OCI-LY1 (cell line): ENCODE measurements around the gene ZBTB33.

ENCODE experiments used
- H2AFZ ChIP-seq: fragments of 200-600 bp; sonication (generic), shearing (Covaris generic); 2 replicates; pipeline ENCODE4 v1.6.0; 2014; ENCODE audit warnings: antibody characterized with exemption, mild to moderate bottlenecking, low read length
- H3F3A ChIP-seq: fragments of 200-600 bp; sonication (generic), shearing (Covaris generic); 2 replicates; pipeline ENCODE4 v1.6.0; 2014; ENCODE audit warnings: mild to moderate bottlenecking, antibody characterized with exemption, low read length, moderate library complexity; ENCODE audit not compliant: insufficient read depth
- H3K27ac ChIP-seq: fragments of 200-600 bp; sonication (generic); 2 replicates; pipeline ENCODE4 v1.5.1; 2014; ENCODE audit warnings: low read length, mixed run types, mild to moderate bottlenecking, low read depth; ENCODE audit not compliant: poor library complexity, severe bottlenecking
- H3K27me3 ChIP-seq: fragments of 200-600 bp; sonication (generic); 2 replicates; pipeline ENCODE4 v1.6.0; 2014; ENCODE audit warnings: antibody characterized with exemption, mild to moderate bottlenecking, low read length, moderate library complexity; ENCODE audit not compliant: insufficient read depth
- H3K36me3 ChIP-seq: fragments of 200-600 bp; sonication (generic); 2 replicates; pipeline ENCODE4 v1.6.1; 2014; ENCODE audit warnings: mild to moderate bottlenecking, antibody characterized with exemption, low read length, moderate library complexity, mixed read lengths; ENCODE audit not compliant: insufficient read depth
- H3K4me1 ChIP-seq: fragments of 200-600 bp; sonication (generic); 2 replicates; pipeline ENCODE4 v1.5.1; 2014; ENCODE audit warnings: mild to moderate bottlenecking, low read length, moderate library complexity; ENCODE audit not compliant: insufficient read depth, severe bottlenecking
- H3K4me2 ChIP-seq: fragments of 200-600 bp; sonication (generic), shearing (Covaris generic); 2 replicates; pipeline ENCODE4 v1.6.1; 2014; ENCODE audit warnings: low read length
- H3K4me3 ChIP-seq: fragments of 200-600 bp; sonication (generic); 2 replicates; pipeline ENCODE4 v1.5.1; 2014; ENCODE audit warnings: low read length, low read depth, mild to moderate bottlenecking, mixed read lengths; ENCODE audit not compliant: poor library complexity, severe bottlenecking
- H3K79me2 ChIP-seq: fragments of 200-600 bp; shearing (Covaris generic); 2 replicates; pipeline ENCODE4 v1.6.1; 2016; ENCODE audit warnings: mixed run types, low read length, mixed read lengths; ENCODE audit not compliant: insufficient read depth
- H3K9ac ChIP-seq: fragments of 200-600 bp; sonication (generic), shearing (Covaris generic); 2 replicates; pipeline ENCODE4 v1.6.1; 2014; ENCODE audit warnings: mild to moderate bottlenecking, low read length, mixed read lengths
- H3K9me2 ChIP-seq: fragments of 200-600 bp; sonication (generic), shearing (Covaris generic); 2 replicates; pipeline ENCODE4 v1.6.1; 2014; ENCODE audit warnings: low read depth, mild to moderate bottlenecking, low read length, mixed read lengths
- H3K9me3 ChIP-seq: fragments of 200-600 bp; shearing (Covaris generic); 2 replicates; pipeline ENCODE4 v1.6.1; 2014; ENCODE audit warnings: low read length, mixed read lengths
- H4K20me1 ChIP-seq: fragments of 200-600 bp; sonication (generic), shearing (Covaris generic); 2 replicates; pipeline ENCODE4 v1.6.0; 2016; ENCODE audit warnings: mild to moderate bottlenecking, low read length; ENCODE audit not compliant: insufficient read depth
- CTCF ChIP-seq: fragments of 200-600 bp; sonication (generic), shearing (Covaris generic); IDR thresholded peaks from 2 replicates; pipeline ENCODE4 v1.5.1; 2017; ENCODE audit warnings: mild to moderate bottlenecking, antibody characterized with exemption, low read length, moderate library complexity, mixed read lengths
- EZH2 ChIP-seq: fragments of 200-600 bp; sonication (generic), shearing (Covaris generic); IDR thresholded peaks from 2 replicates; pipeline ENCODE4 v1.8.0; 2017; ENCODE audit warnings: borderline replicate concordance, mixed run types, mild to moderate bottlenecking, antibody characterized with exemption, low read length, moderate library complexity, mixed read lengths

Gene ZBTB33

GRCh38 chrX:120287513-120288112, 37.0 kb downstream of the ZBTB33 start:
- Histone ChIP-seq H3K27me3 (no peaks in the 10 kb centered on the region), H4K20me1 (no peaks in the 10 kb centered on the region), H3K27ac (no peak overlapping the region), H3K4me3 (no peak overlapping the region), H2AFZ (no peak overlapping the region), H3F3A (no peaks in the 10 kb centered on the region), H3K9me3 (no peaks in the 10 kb centered on the region), H3K9ac (no peak overlapping the region), H3K79me2 (no peaks in the 10 kb centered on the region), H3K4me1 (no peaks in the 10 kb centered on the region), H3K9me2 (no peaks in the 10 kb centered on the region), H3K4me2 (no peak overlapping the region), H3K36me3 (no peaks in the 10 kb centered on the region)
- TF ChIP-seq EZH2 = no peak
- no peak for TF ChIP-seq CTCF

- Histone ChIP-seq H3F3A (no peaks in the 10 kb centered on the region), H3K27me3 (no peaks in the 10 kb centered on the region), H3K4me3 (no peak overlapping the region), H3K27ac (no peak overlapping the region), H3K79me2 (no peaks in the 10 kb centered on the region), H4K20me1 (no peaks in the 10 kb centered on the region), H3K9me3 (no peaks in the 10 kb centered on the region), H3K9ac (no peak overlapping the region), H3K4me2 (no peak overlapping the region), H3K36me3 (no peaks in the 10 kb centered on the region), H3K4me1 (no peaks in the 10 kb centered on the region), H3K9me2 (no peaks in the 10 kb centered on the region), H2AFZ (no peak overlapping the region)
- TF ChIP-seq EZH2 (no peak), CTCF (no peak)
Observed at GRCh38 chrX:120290107-120290506, 39.5 kb downstream of the ZBTB33 start.

GRCh38 chrX:120291211-120291610, 40.6 kb downstream of the ZBTB33 start:
- no peak overlapping the region for H2AFZ ChIP-seq
- H3K79me2 ChIP-seq = no peaks in the 10 kb centered on the region
- no peak overlapping the region for H3K9ac ChIP-seq
- no peaks in the 10 kb centered on the region for H3K27me3 ChIP-seq
- H3K27ac ChIP-seq = no peak overlapping the region
- H4K20me1 ChIP-seq = no peaks in the 10 kb centered on the region
- no peaks in the 10 kb centered on the region for H3K36me3 ChIP-seq
- no peak overlapping the region for H3K4me3 ChIP-seq
- TF ChIP-seq CTCF (no peak), EZH2 (no peak)
- H3K9me3 ChIP-seq = no peaks in the 10 kb centered on the region
- H3F3A ChIP-seq = no peaks in the 10 kb centered on the region
- H3K4me1 ChIP-seq = no peaks in the 10 kb centered on the region
- H3K4me2 ChIP-seq = no peak overlapping the region
- H3K9me2 ChIP-seq = no peaks in the 10 kb centered on the region
